Calu3 (cell line): ENCODE results near the gene COL7A1. TPM values are rescaled to one million over a fixed set of nuclear protein-coding genes. Genes with fewer than 3 reads are reported as not detected.

ENCODE experiments used
- BruUV-seq: library from RNA; stranded (reverse); fragments of 400-500 nt; replicated peaks from 2 replicates; lab custom pipeline; 2021; lab: Mats Ljungman, UMichigan
- CTCF ChIA-PET: fragments of 300-600 bp; sonication (Branson Sonifier 250); formaldehyde crosslinking; loops from one replicate; lab custom pipeline; 2022; ENCODE audit warnings: antibody characterized with exemption; lab: Charles Lee
- DNase-seq: peaks from one replicate; pipeline ENCODE4 v3.0.0; 2022
- H3K27ac Mint-ChIP-seq: one replicate; pipeline ENCODE4 v1.8.0; 2022; ENCODE audit warnings: mixed read lengths; ENCODE audit not compliant: unreplicated experiment
- H3K27me3 Mint-ChIP-seq: one replicate; pipeline ENCODE4 v1.8.0; 2022; ENCODE audit warnings: mixed read lengths; ENCODE audit not compliant: unreplicated experiment
- H3K36me3 Mint-ChIP-seq: one replicate; pipeline ENCODE4 v1.8.0; 2022; ENCODE audit warnings: mild to moderate bottlenecking, moderate library complexity, mixed read lengths; ENCODE audit not compliant: insufficient read depth, unreplicated experiment
- H3K4me1 Mint-ChIP-seq: one replicate; pipeline ENCODE4 v1.8.0; 2022; ENCODE audit warnings: mild to moderate bottlenecking, low read depth, mixed read lengths; ENCODE audit not compliant: unreplicated experiment
- H3K4me3 Mint-ChIP-seq: one replicate; pipeline ENCODE4 v1.8.0; 2022; ENCODE audit warnings: mild to moderate bottlenecking, low read depth, moderate library complexity, mixed read lengths; ENCODE audit not compliant: unreplicated experiment
- H3K9me3 Mint-ChIP-seq: one replicate; pipeline ENCODE4 v1.8.0; 2022; ENCODE audit warnings: low read depth, mixed read lengths; ENCODE audit not compliant: unreplicated experiment
- intact Hi-C: fragments of 100-400 bp; cut with micrococcal nuclease; formaldehyde crosslinking; loops from one replicate; pipeline ENCODE4 v1.10.0; 2022; ENCODE audit not compliant: unreplicated experiment
- total RNA-seq: library from RNA; stranded (reverse); gene quantifications from 2 replicates; pipeline ENCODE4 v1.2.3, GENCODE V29; 2022
- TF ChIP-seq, protein P1 (sequence below): fragments of 200-600 bp; IDR thresholded peaks from one replicate; pipeline ENCODE4 v1.8.0; 2022; ENCODE audit warnings: antibody characterized with exemption; ENCODE audit not compliant: unreplicated experiment

COL7A1 gene
- total RNA-seq, 1 experiment from 2014 or later = 13.9 TPM

DNA sequence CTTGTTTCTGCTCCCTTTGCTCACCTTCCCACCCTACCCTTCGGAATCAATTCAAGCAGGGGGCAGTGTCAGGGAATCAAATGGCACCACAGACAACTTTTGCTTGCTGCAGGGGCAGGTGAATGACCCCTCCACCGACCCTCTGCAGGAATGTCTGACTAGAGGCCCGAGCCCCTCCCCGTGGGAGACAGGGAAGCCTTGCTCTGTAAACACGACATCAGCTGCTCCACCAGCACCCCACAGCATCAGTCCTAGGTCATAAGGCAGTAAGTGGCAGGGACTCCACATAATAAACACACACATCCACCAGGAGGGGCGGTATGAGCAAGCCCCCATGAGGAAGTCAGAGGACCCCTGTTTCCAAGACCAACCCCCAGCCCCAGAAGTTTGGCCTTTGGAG is 42.2 kb upstream of the COL7A1 start:
- no peak overlapping the region for H3K4me3 Mint-ChIP-seq
- H3K27ac Mint-ChIP-seq = no peak overlapping the region
- DNase-seq = no peak
- H3K36me3 Mint-ChIP-seq = peaks cover 45% of the 10 kb centered on the region
- H3K4me1 Mint-ChIP-seq = no peaks in the 10 kb centered on the region
- intact Hi-C loops = no loop called here
- H3K9me3 Mint-ChIP-seq = no peaks in the 10 kb centered on the region
- no peaks in the 10 kb centered on the region for H3K27me3 Mint-ChIP-seq
- CTCF ChIA-PET = no interaction called here
- BruUV-seq = no TSS peak
- TF ChIP-seq, protein P1, sequence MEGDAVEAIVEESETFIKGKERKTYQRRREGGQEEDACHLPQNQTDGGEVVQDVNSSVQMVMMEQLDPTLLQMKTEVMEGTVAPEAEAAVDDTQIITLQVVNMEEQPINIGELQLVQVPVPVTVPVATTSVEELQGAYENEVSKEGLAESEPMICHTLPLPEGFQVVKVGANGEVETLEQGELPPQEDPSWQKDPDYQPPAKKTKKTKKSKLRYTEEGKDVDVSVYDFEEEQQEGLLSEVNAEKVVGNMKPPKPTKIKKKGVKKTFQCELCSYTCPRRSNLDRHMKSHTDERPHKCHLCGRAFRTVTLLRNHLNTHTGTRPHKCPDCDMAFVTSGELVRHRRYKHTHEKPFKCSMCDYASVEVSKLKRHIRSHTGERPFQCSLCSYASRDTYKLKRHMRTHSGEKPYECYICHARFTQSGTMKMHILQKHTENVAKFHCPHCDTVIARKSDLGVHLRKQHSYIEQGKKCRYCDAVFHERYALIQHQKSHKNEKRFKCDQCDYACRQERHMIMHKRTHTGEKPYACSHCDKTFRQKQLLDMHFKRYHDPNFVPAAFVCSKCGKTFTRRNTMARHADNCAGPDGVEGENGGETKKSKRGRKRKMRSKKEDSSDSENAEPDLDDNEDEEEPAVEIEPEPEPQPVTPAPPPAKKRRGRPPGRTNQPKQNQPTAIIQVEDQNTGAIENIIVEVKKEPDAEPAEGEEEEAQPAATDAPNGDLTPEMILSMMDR = no peak

DNA sequence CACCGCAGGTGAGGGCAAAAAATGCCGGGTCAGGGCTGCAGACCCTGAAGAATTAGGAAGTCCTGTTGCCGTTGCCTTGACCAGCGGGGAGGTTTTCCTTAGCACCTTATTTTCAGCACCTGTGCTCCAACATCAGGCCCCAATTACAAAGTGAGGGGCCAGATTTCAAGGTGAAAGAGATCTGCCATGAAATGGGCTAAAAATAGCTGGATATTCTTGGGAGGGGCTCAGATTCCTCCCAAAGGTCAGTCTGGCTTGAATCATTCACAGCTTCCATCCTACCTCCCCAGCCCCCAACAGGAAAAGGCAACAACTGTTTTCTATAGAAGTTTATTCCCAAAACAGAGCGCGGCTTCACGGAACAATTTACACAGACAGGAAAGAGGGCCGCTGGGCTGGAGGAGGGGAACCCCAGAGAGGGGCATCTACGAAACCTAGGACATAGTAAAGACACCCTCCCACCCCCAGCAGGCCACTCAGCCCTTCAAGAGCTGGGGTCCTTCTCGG is 41.1 kb upstream of the COL7A1 start:
- peaks cover 40% of the 10 kb centered on the region for H3K36me3 Mint-ChIP-seq
- BruUV-seq = no TSS peak
- intact Hi-C loops = no loop called here

DNA sequence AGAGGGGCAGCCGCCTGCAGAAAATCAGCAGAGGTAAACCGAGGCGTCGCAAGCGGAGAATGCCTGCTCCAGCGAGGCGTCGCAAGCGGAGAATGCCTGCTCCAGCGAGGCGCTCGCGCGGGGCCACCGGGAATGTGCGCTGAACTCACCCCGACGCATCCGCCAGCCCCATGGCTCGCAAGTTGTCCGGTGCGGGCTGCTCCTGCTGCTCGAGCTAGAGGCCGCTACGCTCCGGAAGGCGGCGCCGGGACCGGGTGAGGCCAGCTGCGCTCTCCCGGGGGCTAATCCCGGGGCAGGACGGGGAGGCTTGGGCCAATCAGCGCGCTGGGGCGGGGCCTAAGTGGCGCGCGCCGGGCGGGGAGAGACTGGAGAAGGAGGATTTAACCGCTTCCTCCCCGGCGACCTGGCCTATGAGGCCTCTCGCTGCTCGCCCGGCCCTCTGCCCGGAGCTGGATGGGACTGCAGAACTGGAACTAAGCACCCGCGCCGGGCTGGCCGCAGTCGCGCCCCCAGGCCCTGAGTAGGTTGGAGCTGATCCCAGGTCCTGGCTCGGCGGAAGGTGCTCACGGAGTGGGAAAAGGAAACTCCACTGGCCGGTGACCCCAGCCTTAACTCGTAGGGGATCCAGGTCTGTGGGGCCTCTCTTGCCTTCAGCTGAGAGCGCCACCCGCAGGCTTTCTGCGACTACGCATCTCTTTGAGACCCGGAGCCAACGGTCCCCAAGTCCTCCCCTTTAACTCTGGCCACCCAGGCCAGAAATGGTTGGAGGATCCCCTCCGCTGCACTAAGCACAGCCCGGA is 40.3 kb upstream of the COL7A1 start, which contains the start of gene SLC26A6:
Gene SLC26A6 (minus strand): TSS at position 240 of the 800 bp plus-strand sequence. CDS start 68 bp downstream, at position 172.
- Mint-ChIP-seq H3K4me1 (no peaks in the 10 kb centered on the region), H3K36me3 (peaks cover 40% of the 10 kb centered on the region), H3K27ac (no peak within 1 kb of the TSS), H3K4me3 (peak within 1 kb of the TSS; percentile 72), H3K27me3 (no peaks in the 10 kb centered on the region), H3K9me3 (no peaks in the 10 kb centered on the region)
- no TSS peak for BruUV-seq
- TF ChIP-seq, protein P1 = no peak
- intact Hi-C loops = loop anchor here (1.0 kb wide), 1 partner anchor 28 kb away; no protein-coding TSS in a partner anchor
- DNase-seq = peak; percentile 97
- CTCF ChIA-PET = interaction anchor here (0.7 to 1.9 kb wide), 6 partner anchors 11 to 162 kb away, joined by 3 to 7 read pairs (median 4); partner anchors contain the start of genes CELSR3 and UQCRC1

More for the DNA sequence above, 41.1 kb upstream of the COL7A1 start:
- Mint-ChIP-seq H3K4me1 (no peaks in the 10 kb centered on the region), H3K27ac (no peak overlapping the region), H3K9me3 (no peaks in the 10 kb centered on the region), H3K4me3 (peak overlapping the region; percentile 72), H3K27me3 (no peaks in the 10 kb centered on the region)
- CTCF ChIA-PET = interaction anchor here (1.3 to 1.9 kb wide), 3 partner anchors 50 to 163 kb away, joined by 4 to 7 read pairs (median 4); no protein-coding TSS in a partner anchor
- TF ChIP-seq, protein P1 = no peak
- DNase-seq = no peak

GRCh38 chr3:48634661-48635221 is 39.6 kb upstream of the COL7A1 start:
- TF ChIP-seq, protein P1 = no peak
- peak; percentile 52 for DNase-seq
- H3K27me3 Mint-ChIP-seq = no peaks in the 10 kb centered on the region
- no peaks in the 10 kb centered on the region for H3K9me3 Mint-ChIP-seq
- CTCF ChIA-PET = interaction anchor here (1.1 to 1.9 kb wide), 4 partner anchors 25 to 76 kb away, joined by 3 to 7 read pairs (median 4); partner anchors contain the start of genes CELSR3 and UQCRC1
- no peaks in the 10 kb centered on the region for H3K4me1 Mint-ChIP-seq
- peaks cover 35% of the 10 kb centered on the region for H3K36me3 Mint-ChIP-seq
- intact Hi-C loops = loop anchor here (1.0 kb wide), 1 partner anchor 29 kb away; no protein-coding TSS in a partner anchor
- H3K27ac Mint-ChIP-seq = no peak overlapping the region
- TSS peak; percentile 31 for BruUV-seq
- H3K4me3 Mint-ChIP-seq = peak overlapping the region; percentile 72
